GM21619 (cell line): ENCODE results near the gene METTL17.

Experiments
- ATAC-seq: cut with Tn5 transposase; IDR thresholded peaks from one replicate; pipeline ENCODE4 v1.9.1; 2021; ENCODE audit not compliant: unreplicated experiment

METTL17 gene

DNA sequence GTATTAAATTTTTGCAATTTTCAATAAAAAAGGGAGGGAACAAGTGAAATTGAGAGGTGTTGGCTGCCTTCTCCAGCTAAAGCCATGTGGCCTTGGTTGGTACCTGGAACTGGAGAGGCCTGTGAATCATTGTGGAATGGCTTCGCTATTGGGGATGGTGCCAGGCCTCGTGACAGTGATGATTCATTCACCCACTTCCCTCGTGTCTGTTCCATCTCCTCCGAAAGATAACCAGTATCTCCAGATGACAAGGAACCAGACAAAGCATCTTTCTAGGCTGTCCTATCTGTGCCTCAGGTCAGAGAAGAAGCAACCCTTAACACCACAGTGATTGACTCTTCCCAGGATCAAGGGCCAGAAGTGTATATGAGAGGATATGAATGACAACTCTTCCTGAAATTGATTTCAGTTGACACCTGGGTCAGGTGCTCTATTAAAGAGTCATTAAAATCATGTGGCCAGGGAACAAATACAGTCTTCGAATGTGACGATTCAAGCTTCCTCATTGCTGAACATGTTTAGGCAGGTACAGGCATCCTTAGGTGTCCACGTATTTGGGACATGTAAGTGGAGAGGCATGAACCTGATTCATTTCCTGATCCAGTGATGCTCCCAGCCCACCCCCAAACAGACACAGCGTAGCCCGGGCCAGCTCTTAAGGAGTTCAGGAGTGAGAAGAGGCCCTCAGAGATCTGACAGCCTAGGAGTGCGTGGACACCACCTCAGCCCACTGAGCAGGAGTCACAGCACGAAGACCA, 52.1 kb downstream of the METTL17 start, which contains the start of gene RNASE7:
Gene RNASE7 (plus strand): TSS at position 687 of the 758 bp plus-strand sequence. CDS start 631 bp downstream, outside the sequence.
- ATAC-seq, result no peak

DNA sequence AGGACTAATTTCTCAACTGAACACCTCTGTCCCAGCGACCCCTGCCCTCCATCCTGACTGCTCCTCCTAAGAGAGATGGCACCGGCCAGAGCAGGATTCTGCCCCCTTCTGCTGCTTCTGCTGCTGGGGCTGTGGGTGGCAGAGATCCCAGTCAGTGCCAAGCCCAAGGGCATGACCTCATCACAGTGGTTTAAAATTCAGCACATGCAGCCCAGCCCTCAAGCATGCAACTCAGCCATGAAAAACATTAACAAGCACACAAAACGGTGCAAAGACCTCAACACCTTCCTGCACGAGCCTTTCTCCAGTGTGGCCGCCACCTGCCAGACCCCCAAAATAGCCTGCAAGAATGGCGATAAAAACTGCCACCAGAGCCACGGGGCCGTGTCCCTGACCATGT, 53.1 kb downstream of the METTL17 start:
- no peak for ATAC-seq

DNA sequence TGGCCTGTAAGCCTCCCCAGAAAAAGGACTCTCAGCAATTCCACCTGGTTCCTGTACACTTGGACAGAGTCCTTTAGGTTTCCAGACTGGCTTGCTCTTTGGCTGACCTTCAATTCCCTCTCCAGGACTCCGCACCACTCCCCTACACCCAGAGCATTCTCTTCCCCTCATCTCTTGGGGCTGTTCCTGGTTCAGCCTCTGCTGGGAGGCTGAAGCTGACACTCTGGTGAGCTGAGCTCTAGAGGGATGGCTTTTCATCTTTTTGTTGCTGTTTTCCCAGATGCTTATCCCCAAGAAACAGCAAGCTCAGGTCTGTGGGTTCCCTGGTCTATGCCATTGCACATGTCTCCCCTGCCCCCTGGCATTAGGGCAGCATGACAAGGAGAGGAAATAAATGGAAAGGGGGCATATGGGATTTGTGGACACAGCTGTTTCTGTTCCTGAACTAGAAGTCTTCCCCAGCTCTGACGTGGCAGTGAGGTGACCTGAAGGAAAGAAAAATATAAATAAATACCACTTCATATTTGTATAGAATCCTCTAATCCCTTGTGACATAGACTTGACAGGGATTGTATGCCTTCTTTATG, 53.7 kb downstream of the METTL17 start:
- no peak for ATAC-seq

DNA sequence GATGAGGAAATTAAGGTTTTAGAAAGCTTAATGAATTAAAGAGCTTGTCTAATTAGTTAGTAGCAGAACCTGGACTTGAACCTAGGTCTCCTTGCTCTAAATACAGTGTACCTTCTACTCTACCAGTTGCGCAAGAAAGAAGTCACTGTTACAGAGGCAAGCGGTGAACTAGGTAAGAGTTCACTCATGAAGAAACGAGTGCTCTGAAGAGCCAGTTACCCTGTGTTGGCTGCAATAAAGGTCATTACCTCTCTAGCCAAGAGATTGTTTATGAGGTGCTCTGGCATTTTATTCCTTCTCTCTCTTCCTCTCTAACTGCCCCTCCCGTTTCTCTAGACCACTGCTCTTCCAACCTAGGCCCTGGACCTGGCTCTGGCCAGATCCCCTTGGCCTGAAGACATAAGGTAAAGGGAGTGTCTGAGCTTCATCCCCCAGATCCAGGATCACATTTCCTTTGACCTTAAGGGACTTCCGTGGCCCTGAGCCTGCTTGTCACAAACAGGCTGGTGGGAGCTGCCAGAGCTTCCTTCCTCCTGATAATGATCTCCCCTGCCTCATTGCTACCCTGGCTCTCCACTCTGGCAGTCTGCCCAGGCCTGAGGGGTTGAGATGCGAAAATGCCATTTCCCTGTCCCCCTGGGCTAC, 54.3 kb downstream of the METTL17 start:
- no peak for ATAC-seq
